Stimulated activated CD8-positive, alpha-beta memory T cell treated with anti-CD3 and anti-CD28 coated beads, Interleukin-4, amount 100 ng/mL, for 48 hours (primary cell): ENCODE results near the gene JMJD7.

Experiments used
- DNase-seq: peaks from one replicate; pipeline ENCODE4 v3.0.0-alpha.2; 2020

Gene JMJD7

DNA sequence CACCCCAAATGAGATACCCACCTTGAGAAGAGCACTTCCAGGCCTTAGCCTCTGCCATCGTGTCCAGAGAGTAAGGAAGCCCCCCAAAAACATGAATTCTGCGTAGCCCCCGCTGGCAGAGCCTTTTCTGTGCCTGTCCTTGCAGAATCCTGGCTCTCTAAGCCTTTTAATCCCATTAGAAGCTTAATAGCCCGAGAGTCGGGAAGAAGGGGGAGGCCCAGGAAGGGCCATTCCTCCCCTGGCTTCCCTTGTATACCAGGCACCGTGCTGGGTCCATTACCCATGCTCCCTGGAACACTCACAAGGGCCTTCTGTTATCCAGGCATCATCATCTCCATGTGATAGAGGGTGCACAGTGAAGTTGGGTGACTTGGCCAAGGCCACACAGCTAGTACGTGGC is 58.8 kb downstream of the JMJD7 start:
- no peak for DNase-seq

DNA sequence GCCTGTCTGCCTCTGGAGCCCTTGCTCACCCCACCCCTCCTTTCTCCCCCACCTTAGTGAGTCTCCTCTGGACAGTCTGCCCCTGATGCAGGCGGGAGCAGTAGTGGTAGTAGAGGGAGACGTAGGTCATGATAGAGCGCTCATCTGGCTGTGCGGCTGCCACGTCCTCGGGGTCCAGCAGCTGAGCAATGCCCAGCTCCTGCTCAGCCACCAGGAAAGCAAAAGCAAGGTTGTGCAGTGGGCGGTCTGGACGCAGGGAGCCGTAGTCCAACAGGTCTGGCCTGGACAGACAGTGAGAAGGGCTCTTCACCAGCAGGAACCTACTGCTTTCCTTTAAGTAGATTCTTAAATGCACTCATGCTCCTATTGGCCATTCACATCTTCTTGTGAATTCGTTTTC is 59.3 kb downstream of the JMJD7 start:
- no peak for DNase-seq
